Esophagus (tissue), 2 donors: ENCODE results near the gene ZFAND3. TPM values are rescaled to one million over a fixed set of nuclear protein-coding genes. Genes with fewer than 3 reads are reported as not detected.
"Not testable (repeated sequence)": the region's sequence is repeated elsewhere in the genome, so short reads cannot be mapped to it uniquely, and the experiment has no call there.

ENCODE experiments used
- H3K27ac ChIP-seq, 2 donors: one replicate each; pipeline ENCODE4 v1.5.1; 2013; ENCODE audit warnings: low read depth in 2 of 2, mild to moderate bottlenecking in 2 of 2, inconsistent platforms in 1 of 2, low read length in 1 of 2, moderate library complexity in 1 of 2
- H3K27me3 ChIP-seq, 2 donors: one replicate each; pipeline ENCODE4 v1.6.1; 2013; ENCODE audit warnings: low read length in 2 of 2, control low read depth in 1 of 2, mild to moderate bottlenecking in 1 of 2; ENCODE audit not compliant: insufficient read depth in 2 of 2, control insufficient read depth in 1 of 2
- H3K36me3 ChIP-seq, 2 donors: one replicate each; pipeline ENCODE4 v1.6.1; 2013; ENCODE audit warnings: low read length in 1 of 2; ENCODE audit not compliant: control insufficient read depth in 2 of 2, insufficient read depth in 2 of 2
- H3K4me1 ChIP-seq, 2 donors: one replicate each; pipeline ENCODE4 v1.6.1; 2013; ENCODE audit warnings: low read length in 1 of 2; ENCODE audit not compliant: control insufficient read depth in 2 of 2, insufficient read depth in 2 of 2
- H3K4me3 ChIP-seq, 2 donors: one replicate each; pipeline ENCODE4 v1.5.1; 2013; ENCODE audit warnings: low read length in 2 of 2, mild to moderate bottlenecking in 2 of 2, low read depth in 1 of 2, moderate library complexity in 1 of 2
- H3K9me3 ChIP-seq, 2 donors: one replicate each; pipeline ENCODE4 v1.6.1; 2013; ENCODE audit warnings: mild to moderate bottlenecking in 2 of 2, low read depth in 1 of 2, low read length in 1 of 2, moderate library complexity in 1 of 2; ENCODE audit not compliant: control insufficient read depth in 2 of 2, insufficient read depth in 1 of 2
- WGBS, 2 donors: extraction: QIAGEN DNeasy Blood & Tissue Kit; methylation state at CpG; one replicate each; pipeline ENCODE4 v1.1.7; 2013; 5-methylcytosine and 5-hydroxymethylcytosine counted together
- polyA plus RNA-seq, 2 donors: library from polyadenylated mRNA; stranded (reverse); fragments of 200-250 nt; gene quantifications; one replicate each; pipeline ENCODE4 v1.2.3, GENCODE V29; 2013
- donor health status: healthy with polysubstance abuse.
- donor health status: Bipolar disorder and iron deficiency.

Gene ZFAND3
- polyA plus RNA-seq, 2 donors = 20.6 to 21.9 TPM

GRCh38 chr6:37952027-37952426 lies 132.5 kb downstream of the ZFAND3 start:
- no peaks in the 10 kb centered on the region for H3K36me3 ChIP-seq
- no peak overlapping the region for H3K4me3 ChIP-seq
- no peaks in the 10 kb centered on the region for H3K4me1 ChIP-seq
- WGBS, 2 donors = 85 to 87% methylated on average over 2 of the region's 2 CpGs
- no peaks in the 10 kb centered on the region for H3K9me3 ChIP-seq
- H3K27me3 ChIP-seq = no peaks in the 10 kb centered on the region
- H3K27ac ChIP-seq = no peak overlapping the region

GRCh38 chr6:37954791-37955190 lies 135.3 kb downstream of the ZFAND3 start:
- Histone ChIP-seq H3K9me3 (no peaks in the 10 kb centered on the region), H3K27me3 (no peaks in the 10 kb centered on the region), H3K4me1 (no peaks in the 10 kb centered on the region), H3K27ac (no peak overlapping the region), H3K4me3 (no peak overlapping the region), H3K36me3 (no peaks in the 10 kb centered on the region)

GRCh38 chr6:37956711-37957275 lies 137.3 kb downstream of the ZFAND3 start:
- H3K27ac ChIP-seq = no peak overlapping the region
- WGBS, 2 donors = 63 to 69% methylated on average over 5 of the region's 5 CpGs
- no peaks in the 10 kb centered on the region for H3K27me3 ChIP-seq
- no peaks in the 10 kb centered on the region for H3K36me3 ChIP-seq
- no peak overlapping the region for H3K4me3 ChIP-seq
- H3K4me1 ChIP-seq = peaks cover 0 to 2% of the 10 kb centered on the region in 2 donors
- H3K9me3 ChIP-seq = no peaks in the 10 kb centered on the region

- Histone ChIP-seq H3K4me3 (no peak overlapping the region), H3K4me1 (peaks cover 0 to 2% of the 10 kb centered on the region in 2 donors), H3K27ac (no peak overlapping the region), H3K36me3 (no peaks in the 10 kb centered on the region), H3K27me3 (no peaks in the 10 kb centered on the region), H3K9me3 (no peaks in the 10 kb centered on the region)
- 76 to 81% methylated on average over 3 of the region's 3 CpGs for WGBS, 2 donors
Observed at GRCh38 chr6:37959061-37959460, 139.5 kb downstream of the ZFAND3 start.

GRCh38 chr6:37960139-37960935 lies 140.8 kb downstream of the ZFAND3 start:
- Histone ChIP-seq H3K4me1 (peaks cover 0 to 2% of the 10 kb centered on the region in 2 donors), H3K36me3 (no peaks in the 10 kb centered on the region), H3K27me3 (no peaks in the 10 kb centered on the region), H3K4me3 (no peak overlapping the region), H3K9me3 (no peaks in the 10 kb centered on the region), H3K27ac (no peak overlapping the region)
- 92 to 95% methylated on average over 4 of the region's 4 CpGs for WGBS, 2 donors

GRCh38 chr6:37962481-37963080 lies 143.1 kb downstream of the ZFAND3 start:
- H3K27me3 ChIP-seq, H3K27ac ChIP-seq, H3K4me1 ChIP-seq, H3K9me3 ChIP-seq, H3K36me3 ChIP-seq, H3K4me3 ChIP-seq: not testable (repeated sequence)
- WGBS, 2 donors = 93 to 97% methylated on average over 17 of the region's 17 CpGs

GRCh38 chr6:37965964-37966676 lies 146.6 kb downstream of the ZFAND3 start:
- no peaks in the 10 kb centered on the region for H3K36me3 ChIP-seq
- WGBS, 2 donors = 54 to 78% methylated on average over 3 of the region's 3 CpGs
- peaks cover 0 to 2% of the 10 kb centered on the region in 2 donors for H3K4me1 ChIP-seq
- no peaks in the 10 kb centered on the region for H3K27me3 ChIP-seq
- no peaks in the 10 kb centered on the region for H3K9me3 ChIP-seq
- peak overlapping the region in 1 of 2 donors; percentile 63 for H3K27ac ChIP-seq
- no peak overlapping the region for H3K4me3 ChIP-seq

GRCh38 chr6:37966801-37967200 lies 147.3 kb downstream of the ZFAND3 start:
- no peaks in the 10 kb centered on the region for H3K4me1 ChIP-seq
- H3K27ac ChIP-seq = no peak overlapping the region
- H3K27me3 ChIP-seq = no peaks in the 10 kb centered on the region
- H3K4me3 ChIP-seq = no peak overlapping the region
- 21 to 42% methylated on average over 1 of the region's 1 CpG for WGBS, 2 donors
- H3K36me3 ChIP-seq = no peaks in the 10 kb centered on the region
- no peaks in the 10 kb centered on the region for H3K9me3 ChIP-seq

- H3K27me3 ChIP-seq = no peaks in the 10 kb centered on the region
- no peaks in the 10 kb centered on the region for H3K36me3 ChIP-seq
- H3K9me3 ChIP-seq = no peaks in the 10 kb centered on the region
- H3K4me3 ChIP-seq = no peak overlapping the region
- WGBS, 2 donors = 100% methylated on average over 1 of the region's 1 CpG
- H3K4me1 ChIP-seq = no peaks in the 10 kb centered on the region
- H3K27ac ChIP-seq = no peak overlapping the region
Observed at GRCh38 chr6:37967651-37968050, 148.1 kb downstream of the ZFAND3 start.
